Stomach smooth muscle (tissue), 2 donors: Measurements from ENCODE around the gene SMIM31.

Experiments used
- H3K27ac ChIP-seq: one replicate; pipeline ENCODE4 v1.7.0; 2013; ENCODE audit warnings: mild to moderate bottlenecking, low read length, inconsistent platforms
- H3K27me3 ChIP-seq, 2 donors: one replicate each; pipeline ENCODE4 v1.7.0; 2013; ENCODE audit warnings: low read length in 2 of 2; ENCODE audit not compliant: insufficient read depth in 2 of 2, control insufficient read depth in 1 of 2
- H3K36me3 ChIP-seq, 2 donors: one replicate each; pipeline ENCODE4 v1.7.0; 2013; ENCODE audit warnings: low read length in 2 of 2; ENCODE audit not compliant: control insufficient read depth in 2 of 2, insufficient read depth in 2 of 2
- H3K4me1 ChIP-seq: one replicate; pipeline ENCODE4 v1.7.0; 2013; ENCODE audit warnings: low read length; ENCODE audit not compliant: control insufficient read depth, insufficient read depth
- H3K4me3 ChIP-seq, 2 donors: one replicate each; pipeline ENCODE4 v1.7.0; 2013; ENCODE audit warnings: low read length in 2 of 2
- H3K9ac ChIP-seq, 2 donors: one replicate each; pipeline ENCODE4 v1.7.0; 2013; ENCODE audit warnings: low read length in 2 of 2, mild to moderate bottlenecking in 1 of 2
- H3K9me3 ChIP-seq, 2 donors: one replicate each; pipeline ENCODE4 v1.7.0; 2013; ENCODE audit warnings: low read length in 2 of 2; ENCODE audit not compliant: control insufficient read depth in 2 of 2
- donor health status: healthy.
- donor health status: Pancreatic carcinoma.

SMIM31 gene

GRCh38 chr4:164821711-164822110, 67.8 kb downstream of the SMIM31 start:
- no peak overlapping the region for H3K9ac ChIP-seq
- no peaks in the 10 kb centered on the region for H3K9me3 ChIP-seq
- no peak overlapping the region for H3K4me3 ChIP-seq
- no peaks in the 10 kb centered on the region for H3K4me1 ChIP-seq
- no peak overlapping the region for H3K27ac ChIP-seq
- no peaks in the 10 kb centered on the region for H3K36me3 ChIP-seq
- H3K27me3 ChIP-seq, result no peaks in the 10 kb centered on the region

DNA sequence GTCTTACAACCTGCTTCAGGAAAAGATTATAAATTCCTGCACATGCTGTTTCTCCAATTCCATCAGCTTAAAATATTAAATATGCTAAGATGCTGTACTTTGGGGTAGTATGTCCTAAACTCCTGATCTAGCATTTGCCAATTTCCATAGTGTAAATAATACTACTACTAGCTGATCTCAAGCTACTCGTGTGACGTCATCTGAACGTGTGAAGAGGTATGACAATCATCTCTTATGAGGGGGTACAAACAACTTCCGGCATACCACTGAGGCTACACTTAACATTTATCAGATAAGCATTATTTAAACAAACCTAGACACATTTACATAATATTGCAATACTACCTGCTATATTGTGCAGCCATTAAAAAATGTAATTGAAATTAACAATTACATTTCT, 70.7 kb downstream of the SMIM31 start:
- no peak overlapping the region for H3K9ac ChIP-seq
- H3K4me3 ChIP-seq, result no peak overlapping the region
- no peaks in the 10 kb centered on the region for H3K36me3 ChIP-seq
- H3K4me1 ChIP-seq, result no peaks in the 10 kb centered on the region
- H3K9me3 ChIP-seq, result no peaks in the 10 kb centered on the region
- no peak overlapping the region for H3K27ac ChIP-seq
- H3K27me3 ChIP-seq, result no peaks in the 10 kb centered on the region

GRCh38 chr4:164828955-164829354, 75.0 kb downstream of the SMIM31 start:
- Histone ChIP-seq H3K9me3 (no peaks in the 10 kb centered on the region), H3K9ac (no peak overlapping the region), H3K4me1 (no peaks in the 10 kb centered on the region), H3K4me3 (no peak overlapping the region), H3K27ac (no peak overlapping the region), H3K27me3 (no peaks in the 10 kb centered on the region), H3K36me3 (no peaks in the 10 kb centered on the region)

- no peaks in the 10 kb centered on the region for H3K36me3 ChIP-seq
- no peaks in the 10 kb centered on the region for H3K9me3 ChIP-seq
- no peaks in the 10 kb centered on the region for H3K27me3 ChIP-seq
- no peak overlapping the region for H3K9ac ChIP-seq
- H3K4me3 ChIP-seq, result no peak overlapping the region
- H3K27ac ChIP-seq, result no peak overlapping the region
- H3K4me1 ChIP-seq, result no peaks in the 10 kb centered on the region
These were observed 92.6 kb downstream of the SMIM31 start for GRCh38 chr4:164846566-164846965.

- no peaks in the 10 kb centered on the region for H3K4me1 ChIP-seq
- no peaks in the 10 kb centered on the region for H3K27me3 ChIP-seq
- no peak overlapping the region for H3K4me3 ChIP-seq
- no peaks in the 10 kb centered on the region for H3K36me3 ChIP-seq
- H3K9me3 ChIP-seq, result no peaks in the 10 kb centered on the region
- H3K27ac ChIP-seq, result no peak overlapping the region
- H3K9ac ChIP-seq, result no peak overlapping the region
These were observed 93.1 kb downstream of the SMIM31 start for GRCh38 chr4:164847016-164847415.

DNA sequence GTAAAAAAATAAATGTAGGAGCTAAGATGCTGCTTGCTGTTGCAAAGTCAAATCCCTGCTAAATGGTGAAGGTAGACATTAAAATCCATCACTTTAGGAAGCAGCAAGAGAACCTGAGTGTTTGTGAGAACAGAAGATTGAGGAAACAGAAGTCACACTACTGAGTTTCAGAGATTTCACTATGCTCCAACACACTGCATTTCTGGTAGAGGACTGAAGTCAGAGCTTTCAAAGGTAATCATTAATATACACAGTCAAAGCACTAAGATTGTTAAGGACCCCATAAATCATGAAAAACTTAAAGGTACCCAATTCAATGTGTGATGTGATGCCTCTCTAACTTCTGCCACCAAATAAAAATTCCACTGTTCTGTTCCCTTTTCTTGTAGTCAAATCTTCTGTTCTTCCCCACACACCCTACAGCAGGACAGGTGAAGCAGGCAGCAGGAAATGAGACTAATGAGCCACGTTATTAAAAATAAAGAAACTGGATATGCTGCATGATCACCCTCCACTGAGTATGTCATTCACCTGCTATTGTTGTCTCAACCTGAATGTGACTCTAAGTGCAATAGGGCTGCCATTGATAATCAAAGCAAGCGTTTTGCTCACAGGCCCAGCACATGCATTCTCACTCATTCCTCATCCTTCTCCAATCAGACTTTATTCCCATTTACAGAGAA, 94.2 kb downstream of the SMIM31 start:
- H3K9me3 ChIP-seq, result no peaks in the 10 kb centered on the region
- no peaks in the 10 kb centered on the region for H3K4me1 ChIP-seq
- H3K4me3 ChIP-seq, result no peak overlapping the region
- H3K9ac ChIP-seq, result no peak overlapping the region
- H3K27ac ChIP-seq, result no peak overlapping the region
- H3K27me3 ChIP-seq, result no peaks in the 10 kb centered on the region
- H3K36me3 ChIP-seq, result no peaks in the 10 kb centered on the region
